Activated T-helper 9 cell treated with anti-CD3 and anti-CD28 coated beads, Interleukin-2, amount 50 U/mL, for 16 hours (primary cell): ENCODE results near the gene FUNDC2.

Experiments used
- DNase-seq: peaks from one replicate; pipeline ENCODE4 v3.0.0-alpha.2; 2020; ENCODE audit warnings: low read depth

Gene FUNDC2

GRCh38 chrX:155023907-155024833 lies 2.5 kb upstream of the FUNDC2 start:
- no peak for DNase-seq

DNA sequence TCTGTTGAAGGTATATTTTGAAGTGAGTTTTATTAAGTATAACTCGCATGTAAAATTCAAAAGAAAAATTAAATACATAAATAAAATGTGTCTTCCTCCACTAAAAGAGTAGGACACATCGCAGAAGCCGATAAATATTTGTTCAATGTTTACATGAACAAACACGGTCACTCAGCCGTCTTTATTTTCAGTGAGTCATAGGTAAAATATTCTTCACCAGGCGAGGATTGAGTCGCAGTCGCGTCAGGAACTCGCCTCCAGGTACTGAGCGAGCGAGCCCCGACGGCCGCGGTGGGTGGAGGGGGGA lies 271 bp upstream of the FUNDC2 start:
- no peak for DNase-seq

DNA sequence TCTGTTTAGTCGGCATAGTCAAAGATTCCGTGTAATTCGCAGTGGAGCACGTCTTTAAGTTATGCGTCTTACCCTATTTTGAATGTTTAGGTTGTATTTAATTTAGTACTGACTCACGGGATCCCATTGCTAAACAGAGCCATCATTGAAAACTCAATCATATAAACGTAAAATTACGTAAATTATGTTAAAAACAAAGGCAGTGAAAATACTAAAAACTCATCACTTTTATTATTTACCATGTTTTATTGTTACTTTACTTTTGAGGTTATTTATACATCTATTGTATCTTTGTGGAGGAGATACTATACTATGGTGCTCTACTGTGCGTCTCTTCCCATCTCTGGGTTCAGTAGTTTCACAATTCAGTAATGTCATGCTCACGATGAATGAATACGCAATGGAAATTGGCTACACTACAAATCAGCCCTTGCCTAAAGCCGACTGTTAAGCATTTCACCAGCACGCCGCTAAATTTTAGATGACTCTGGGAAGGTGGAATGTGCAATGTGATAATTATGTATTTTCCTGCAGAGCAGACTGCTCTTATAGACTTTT lies 944 bp downstream of the FUNDC2 start:
- DNase-seq, result no peak

DNA sequence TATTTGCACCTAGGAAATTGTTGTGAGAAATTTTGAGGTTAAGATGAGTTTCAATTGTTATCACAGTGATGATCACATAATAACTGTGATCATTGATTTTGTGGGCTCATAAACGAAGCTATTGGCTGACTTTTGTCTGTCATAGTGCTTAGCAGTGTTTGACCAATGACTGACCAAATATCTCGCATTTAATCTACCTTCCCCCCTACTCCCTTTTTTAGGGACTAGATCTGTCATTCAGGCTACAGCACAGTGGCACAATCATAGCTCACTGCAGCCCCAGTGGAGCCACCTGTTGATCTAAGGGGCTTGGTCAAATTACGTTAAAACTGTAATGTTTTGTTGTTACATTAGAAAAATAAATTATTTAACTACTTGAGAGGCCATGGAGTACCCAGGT lies 1.5 kb downstream of the FUNDC2 start:
- DNase-seq, result no peak

DNA sequence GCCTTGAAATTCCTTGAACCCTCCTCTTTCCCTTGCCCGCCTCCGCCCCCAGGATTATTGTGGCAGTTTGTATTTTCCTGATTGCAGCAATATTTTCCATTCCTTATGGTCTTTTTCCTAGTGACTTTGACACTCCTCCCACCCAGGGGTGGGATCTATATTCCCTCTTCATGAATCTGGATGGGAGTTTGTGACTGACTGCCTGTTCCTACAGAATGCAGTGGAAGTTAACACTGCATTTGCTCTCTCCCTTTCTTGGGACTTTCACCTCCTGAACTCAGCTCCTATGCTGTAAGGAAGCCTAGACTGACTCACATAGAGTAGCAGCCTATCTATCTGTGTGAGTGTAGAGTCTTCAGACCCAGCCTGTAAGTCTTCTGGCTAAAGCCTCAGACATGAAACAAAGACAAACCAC lies 2.2 kb downstream of the FUNDC2 start:
- DNase-seq, result no peak

DNA sequence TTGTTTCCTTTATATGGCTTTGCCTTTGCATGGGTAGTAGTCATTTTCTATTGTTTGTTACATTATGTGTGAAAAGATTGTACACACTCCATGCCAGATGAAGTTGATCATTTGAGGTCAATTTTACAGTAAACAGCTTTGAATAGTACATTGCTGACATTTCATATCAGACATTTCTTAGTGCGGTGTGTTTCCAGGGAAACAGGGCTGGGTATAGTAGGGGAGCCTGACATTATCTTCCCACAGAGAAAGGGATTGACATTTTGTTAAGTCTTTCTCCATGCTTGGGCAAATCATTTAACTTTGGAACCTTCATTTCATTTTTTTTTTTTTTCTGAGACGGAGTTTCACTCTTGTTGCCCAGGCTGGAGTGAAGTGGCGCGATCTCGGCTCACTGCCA lies 5.0 kb downstream of the FUNDC2 start:
- DNase-seq, result no peak

DNA sequence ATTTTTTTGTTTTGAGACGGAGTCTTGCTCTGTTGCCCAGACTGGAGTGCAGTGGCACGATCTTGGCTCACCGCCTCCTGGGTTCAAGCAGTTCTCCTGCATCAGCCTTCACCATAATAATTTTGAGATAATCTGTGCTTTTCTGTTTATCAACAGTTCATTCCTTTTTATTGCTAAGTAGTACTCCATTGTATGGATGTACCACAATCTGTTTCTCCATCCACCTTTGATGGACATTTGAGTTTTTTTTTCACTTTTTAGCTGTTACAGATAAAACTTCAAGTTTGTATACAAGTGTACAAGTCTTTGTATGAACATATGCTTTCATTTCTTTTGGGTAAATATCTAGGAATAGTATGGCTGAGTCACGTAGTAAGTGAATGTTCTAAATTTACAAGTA lies 9.0 kb downstream of the FUNDC2 start:
- DNase-seq, result no peak

GRCh38 chrX:155046129-155046810 lies 19.6 kb downstream of the FUNDC2 start:
- DNase-seq, result no peak

DNA sequence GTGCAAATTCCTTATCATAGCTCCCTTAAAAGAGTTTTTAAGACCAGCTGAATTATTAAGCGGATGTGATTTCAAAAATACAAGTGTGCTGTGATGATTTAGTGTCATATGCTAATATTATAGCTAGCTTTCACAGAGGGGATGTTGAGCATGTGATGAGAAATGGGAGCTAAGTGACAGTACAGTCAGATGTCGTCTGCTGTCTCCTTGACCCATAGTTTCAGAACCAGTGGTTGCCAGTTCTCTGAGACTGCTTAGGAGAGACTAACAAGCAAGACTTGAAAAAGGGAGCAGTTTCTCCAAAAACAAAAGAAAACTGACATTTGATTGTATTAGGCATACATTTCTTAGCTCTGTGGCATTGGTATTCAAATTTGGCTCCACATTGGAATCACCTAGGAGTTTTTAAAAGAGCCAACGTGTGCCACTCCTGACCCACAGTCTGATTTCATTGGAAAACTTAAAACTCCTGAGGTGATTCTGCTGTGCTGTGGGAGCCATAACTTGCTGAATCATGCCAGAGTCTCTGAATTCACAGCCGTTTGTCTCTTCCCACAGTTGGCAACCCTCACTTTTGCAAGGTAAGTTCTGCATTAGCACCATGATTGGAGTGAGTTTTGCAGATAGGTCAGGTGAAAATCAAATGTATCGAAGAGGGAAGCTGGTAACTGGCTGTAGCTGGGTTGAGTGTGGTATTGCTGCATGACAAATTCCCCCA lies 20.3 kb downstream of the FUNDC2 start:
- no peak for DNase-seq

DNA sequence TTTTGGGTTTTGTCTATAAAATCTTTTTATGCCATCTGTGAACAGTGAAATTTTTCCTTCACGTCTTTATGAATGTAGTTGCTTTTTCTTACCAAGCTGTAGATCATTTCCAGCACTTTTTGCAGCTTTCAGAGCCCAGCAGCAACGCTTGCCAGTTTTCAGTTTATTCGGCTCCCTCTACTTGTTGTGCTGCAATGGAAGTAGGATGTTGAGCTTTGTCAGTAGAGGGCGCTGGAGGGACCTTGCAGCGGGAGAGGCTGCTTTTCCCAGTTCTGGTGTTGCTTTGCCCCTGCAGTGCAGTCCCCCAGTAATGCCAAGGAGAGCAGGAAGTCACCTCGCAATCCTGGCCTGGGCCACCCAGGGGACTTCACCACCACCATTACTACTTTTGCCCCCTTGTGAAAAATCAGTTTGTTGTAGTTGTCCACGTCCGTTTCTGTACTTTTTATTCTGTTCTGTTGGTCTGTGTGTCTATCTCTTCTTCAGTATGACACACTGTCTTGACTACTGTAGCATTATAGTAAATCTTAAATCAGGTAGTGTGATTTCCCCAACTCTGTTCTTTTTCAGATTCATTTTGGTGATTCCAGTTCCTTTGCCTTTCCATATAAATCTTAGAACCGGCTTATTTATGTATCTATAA lies 22.5 kb downstream of the FUNDC2 start:
- DNase-seq, result no peak

DNA sequence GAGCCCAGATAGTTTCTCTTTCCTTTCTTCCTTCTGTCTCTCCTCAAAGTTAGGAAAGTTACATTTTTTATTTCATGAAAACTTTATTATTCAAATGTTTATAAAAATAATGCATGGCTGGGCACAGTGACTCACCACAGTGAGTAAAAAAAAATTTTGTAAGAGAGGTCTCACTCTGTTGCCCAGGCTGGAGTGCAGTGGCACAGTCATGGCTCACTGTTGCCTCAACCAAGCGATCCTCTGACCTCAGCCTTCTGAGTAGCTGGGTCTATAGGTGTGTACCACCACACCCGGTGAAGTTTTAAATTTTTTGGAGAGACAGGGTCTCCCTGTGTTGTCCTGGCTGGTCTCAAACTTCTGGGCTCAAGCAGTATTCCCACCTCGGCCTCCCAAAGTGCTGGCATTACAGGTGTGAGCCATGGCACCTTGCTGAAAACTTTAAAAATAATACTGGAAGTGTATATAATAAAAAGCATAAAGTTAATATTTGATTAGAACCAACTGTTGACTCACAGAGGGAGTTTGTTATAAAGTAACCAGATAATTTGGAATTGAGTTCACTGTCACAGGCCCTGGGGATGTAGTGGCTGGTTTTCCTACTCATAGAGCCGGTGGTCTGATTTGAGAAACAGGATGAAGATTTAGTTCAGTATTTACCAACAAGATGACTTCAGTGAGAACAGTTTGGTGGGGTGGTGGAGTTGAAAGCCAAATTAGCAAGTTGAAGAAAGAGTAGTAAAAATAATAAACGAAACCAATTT lies 26.3 kb downstream of the FUNDC2 start:
- no peak for DNase-seq

DNA sequence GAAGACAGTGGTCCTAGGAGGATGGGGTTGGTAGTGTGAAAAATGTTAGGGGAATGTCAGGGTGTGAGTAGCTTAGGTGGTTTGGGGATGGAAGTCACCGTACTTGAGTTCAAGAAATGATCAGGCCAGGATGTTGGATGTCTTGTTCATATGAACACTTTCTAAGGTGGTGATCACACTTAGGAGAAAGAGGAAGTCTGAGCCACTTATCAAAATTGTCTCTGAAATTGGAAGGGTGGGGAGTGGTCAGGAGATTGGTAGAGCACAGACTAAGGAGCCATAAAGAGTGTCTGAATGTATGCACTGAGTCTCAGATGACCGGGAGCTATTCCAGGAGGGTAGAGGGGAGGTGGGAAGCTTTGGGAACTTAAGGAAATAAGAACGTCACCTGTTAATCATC lies 27.0 kb downstream of the FUNDC2 start:
- DNase-seq, result no peak

DNA sequence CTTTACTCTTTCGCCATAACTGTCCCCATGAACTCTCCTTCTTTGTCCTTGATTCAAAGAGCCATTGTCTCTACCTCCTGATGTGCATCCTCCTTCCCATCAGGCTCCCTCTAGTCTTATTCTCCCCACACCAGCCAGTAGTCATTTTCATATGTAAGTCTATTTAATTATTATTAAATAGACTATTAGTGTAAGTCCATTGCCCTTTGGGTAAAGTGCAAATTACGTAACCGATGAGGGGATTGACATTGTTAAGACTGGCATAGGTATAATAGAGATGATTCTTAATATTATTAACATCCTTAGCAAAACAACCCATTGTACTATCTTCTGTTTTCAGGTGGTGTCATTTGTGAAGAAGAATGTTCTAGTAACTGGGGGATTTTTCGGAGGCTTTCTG lies 27.6 kb downstream of the FUNDC2 start:
- DNase-seq, result no peak

- no peak for DNase-seq
Measured at GRCh38 chrX:155055494-155055893, 28.9 kb downstream of the FUNDC2 start.

DNA sequence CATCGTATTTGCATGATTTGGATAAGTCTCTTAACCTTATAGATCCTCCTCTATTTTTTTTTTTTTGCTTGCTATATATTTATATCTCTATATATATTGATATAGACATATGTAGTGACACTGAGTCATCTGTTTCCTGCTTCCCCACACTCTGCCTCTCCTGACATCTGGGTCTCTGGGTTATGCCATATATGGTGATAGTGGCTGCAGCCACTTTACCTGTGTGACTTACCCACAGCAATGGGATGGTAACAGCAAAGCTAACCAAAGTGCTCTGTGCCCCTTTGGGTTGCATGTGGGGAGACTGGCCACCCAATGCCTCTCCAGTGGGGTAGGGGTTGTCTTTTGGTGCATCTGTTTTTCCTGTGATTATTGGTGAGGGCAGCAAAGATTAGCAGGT lies 29.8 kb downstream of the FUNDC2 start:
- DNase-seq, result no peak

GRCh38 chrX:155056877-155057792 lies 30.5 kb downstream of the FUNDC2 start:
- peak; percentile 38 for DNase-seq

- no peak for DNase-seq
Measured at GRCh38 chrX:155061760-155062159, 35.1 kb downstream of the FUNDC2 start.

GRCh38 chrX:155065035-155065734 lies 38.5 kb downstream of the FUNDC2 start:
- no peak for DNase-seq

DNA sequence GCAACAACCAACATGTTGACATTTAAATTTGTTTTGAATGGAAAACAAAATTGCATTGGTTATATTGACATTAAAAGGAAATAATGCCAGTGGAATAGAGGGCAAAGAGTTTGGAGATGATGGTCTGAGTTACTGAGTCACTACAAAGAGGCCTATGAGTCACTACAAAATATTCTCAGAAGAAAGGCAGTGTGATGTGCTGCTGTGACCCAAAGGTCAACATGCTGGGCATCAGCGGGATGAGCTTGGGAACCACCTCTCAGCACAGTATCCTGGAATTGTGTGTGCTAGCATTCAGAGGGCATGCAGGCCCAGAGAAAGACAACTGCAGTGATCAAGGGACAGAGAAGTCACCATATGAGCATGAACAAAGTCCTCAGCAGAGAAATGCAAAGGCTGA lies 41.5 kb downstream of the FUNDC2 start:
- DNase-seq, result no peak

- DNase-seq, result no peak
Measured at GRCh38 chrX:155069414-155069813, 42.8 kb downstream of the FUNDC2 start.
